Osteoblast (primary cell): ENCODE data around the gene LYRM7. TPM values are rescaled to one million over a fixed set of nuclear protein-coding genes. Genes with fewer than 3 reads are reported as not detected.

ENCODE experiments used
- DNase-seq: peaks from one replicate; pipeline ENCODE4 v3.0.0; 2011; ENCODE audit warnings: low spot score, mixed read lengths; ENCODE audit not compliant: insufficient read length; ENCODE audit errors: missing footprints
- H2AFZ ChIP-seq: 2 replicates; pipeline ENCODE4 v1.6.0; 2011; ENCODE audit warnings: mild to moderate bottlenecking, low read length
- H3K27ac ChIP-seq: 2 replicates; pipeline ENCODE4 v1.5.1; 2011; ENCODE audit warnings: mild to moderate bottlenecking, low read depth, low read length, moderate library complexity
- H3K27me3 ChIP-seq: 2 replicates; pipeline ENCODE4 v1.6.0; 2012; ENCODE audit warnings: mild to moderate bottlenecking, control low read depth, inconsistent platforms, low read length, moderate library complexity; ENCODE audit not compliant: insufficient read depth
- H3K36me3 ChIP-seq: 2 replicates; pipeline ENCODE4 v1.5.1; 2011; ENCODE audit warnings: mild to moderate bottlenecking, low read length, control low read depth, moderate library complexity; ENCODE audit not compliant: insufficient read depth
- H3K4me1 ChIP-seq: 2 replicates; pipeline ENCODE4 v1.5.1; 2011; ENCODE audit warnings: mild to moderate bottlenecking, low read length, control low read depth, moderate library complexity; ENCODE audit not compliant: insufficient read depth
- H3K4me2 ChIP-seq: 2 replicates; pipeline ENCODE4 v1.6.0; 2011; ENCODE audit warnings: mild to moderate bottlenecking, low read length; ENCODE audit not compliant: insufficient read depth
- H3K4me3 ChIP-seq: fragments of 200-600 bp; sonication (generic); 3 replicates; pipeline ENCODE4 v1.5.1; 2012; ENCODE audit warnings: mild to moderate bottlenecking, low read length, inconsistent platforms; ENCODE audit not compliant: insufficient read depth
- H3K79me2 ChIP-seq: 2 replicates; pipeline ENCODE4 v1.6.0; 2012; ENCODE audit warnings: mild to moderate bottlenecking, low read length, control low read depth, inconsistent platforms; ENCODE audit not compliant: insufficient read depth
- H3K9me3 ChIP-seq: 2 replicates; pipeline ENCODE4 v1.5.1; 2011; ENCODE audit warnings: low read depth, low read length, control low read depth
- H4K20me1 ChIP-seq: 2 replicates; pipeline ENCODE4 v1.6.0; 2012; ENCODE audit warnings: mild to moderate bottlenecking, low read length, control low read depth; ENCODE audit not compliant: insufficient read depth
- CTCF ChIP-seq: IDR thresholded peaks from 2 replicates; pipeline ENCODE4 v1.5.1; 2011; ENCODE audit warnings: mild to moderate bottlenecking, low read depth, low read length, moderate library complexity; ENCODE audit errors: extremely low read depth
- total RNA-seq: library from RNA; depleted of rRNA; stranded (reverse); fragments of >200 nt; gene quantifications from 2 replicates; pipeline ENCODE4 v1.2.3, GENCODE V29; 2012

Gene LYRM7
- total RNA-seq, 1 donor, result 4.7 TPM

GRCh38 chr5:131225282-131225974 is 54.7 kb downstream of the LYRM7 start:
- Histone ChIP-seq H3K4me2 (no peak overlapping the region), H3K4me3 (no peak overlapping the region), H2AFZ (no peak overlapping the region), H3K4me1 (no peaks in the 10 kb centered on the region), H3K9me3 (no peaks in the 10 kb centered on the region), H4K20me1 (no peaks in the 10 kb centered on the region), H3K36me3 (no peaks in the 10 kb centered on the region), H3K27ac (no peak overlapping the region), H3K27me3 (no peaks in the 10 kb centered on the region), H3K79me2 (no peaks in the 10 kb centered on the region)
- TF ChIP-seq CTCF, result no peak
- no peak for DNase-seq

- Histone ChIP-seq H3K27ac (no peak overlapping the region), H3K36me3 (no peaks in the 10 kb centered on the region), H2AFZ (no peak overlapping the region), H3K79me2 (no peaks in the 10 kb centered on the region), H3K27me3 (no peaks in the 10 kb centered on the region), H3K4me1 (no peaks in the 10 kb centered on the region), H4K20me1 (no peaks in the 10 kb centered on the region), H3K4me3 (no peak overlapping the region), H3K9me3 (no peaks in the 10 kb centered on the region), H3K4me2 (no peak overlapping the region)
- TF ChIP-seq CTCF, result no peak
- no peak for DNase-seq
Observed at GRCh38 chr5:131226899-131227298, 56.2 kb downstream of the LYRM7 start.

GRCh38 chr5:131228646-131229045 is 57.9 kb downstream of the LYRM7 start:
- Histone ChIP-seq H3K4me1 (no peaks in the 10 kb centered on the region), H3K9me3 (no peaks in the 10 kb centered on the region), H3K4me3 (no peak overlapping the region), H4K20me1 (no peaks in the 10 kb centered on the region), H3K4me2 (no peak overlapping the region), H3K27me3 (no peaks in the 10 kb centered on the region), H3K79me2 (no peaks in the 10 kb centered on the region), H3K27ac (no peak overlapping the region), H2AFZ (no peak overlapping the region), H3K36me3 (no peaks in the 10 kb centered on the region)
- DNase-seq, result no peak
- TF ChIP-seq CTCF, result no peak

- no peaks in the 10 kb centered on the region for H3K79me2 ChIP-seq
Observed at GRCh38 chr5:131229623-131230022, 58.9 kb downstream of the LYRM7 start.

More at GRCh38 chr5:131229623-131230022, 58.9 kb downstream of the LYRM7 start:
- no peak overlapping the region for H3K4me2 ChIP-seq
- no peaks in the 10 kb centered on the region for H3K27me3 ChIP-seq
- no peak overlapping the region for H2AFZ ChIP-seq
- no peaks in the 10 kb centered on the region for H3K36me3 ChIP-seq
- H3K9me3 ChIP-seq, result no peaks in the 10 kb centered on the region
- no peak overlapping the region for H3K4me3 ChIP-seq
- H3K4me1 ChIP-seq, result no peaks in the 10 kb centered on the region
- no peak for DNase-seq
- no peak for TF ChIP-seq CTCF
- no peak overlapping the region for H3K27ac ChIP-seq
- no peaks in the 10 kb centered on the region for H4K20me1 ChIP-seq
